Globus pallidus (tissue), 1 donor: ENCODE results near the gene THEMIS.

Experiments used
- DNase-seq: peaks from one replicate; pipeline ENCODE4 v3.0.0-alpha.2; 2015; ENCODE audit warnings: low spot score

The THEMIS gene

DNA sequence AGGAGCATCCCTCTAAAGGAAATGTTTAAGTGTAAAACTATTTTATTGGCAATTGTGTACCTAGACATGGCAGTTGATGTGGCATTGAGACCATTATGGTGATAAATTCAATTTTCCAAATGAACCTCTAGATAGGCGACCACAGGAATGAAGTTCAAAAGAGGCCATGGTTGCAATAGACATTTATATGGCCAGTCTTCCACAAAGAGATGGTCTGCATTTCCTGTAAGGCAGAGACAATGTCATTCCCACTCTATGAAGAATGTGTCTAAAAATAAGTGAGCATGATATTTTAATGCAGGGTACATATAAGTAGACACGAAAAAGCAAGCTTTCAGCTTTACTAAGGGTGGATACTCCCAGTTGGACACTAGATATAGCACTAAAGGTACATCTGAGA is 40.9 kb downstream of the THEMIS start:
- DNase-seq = no peak

DNA sequence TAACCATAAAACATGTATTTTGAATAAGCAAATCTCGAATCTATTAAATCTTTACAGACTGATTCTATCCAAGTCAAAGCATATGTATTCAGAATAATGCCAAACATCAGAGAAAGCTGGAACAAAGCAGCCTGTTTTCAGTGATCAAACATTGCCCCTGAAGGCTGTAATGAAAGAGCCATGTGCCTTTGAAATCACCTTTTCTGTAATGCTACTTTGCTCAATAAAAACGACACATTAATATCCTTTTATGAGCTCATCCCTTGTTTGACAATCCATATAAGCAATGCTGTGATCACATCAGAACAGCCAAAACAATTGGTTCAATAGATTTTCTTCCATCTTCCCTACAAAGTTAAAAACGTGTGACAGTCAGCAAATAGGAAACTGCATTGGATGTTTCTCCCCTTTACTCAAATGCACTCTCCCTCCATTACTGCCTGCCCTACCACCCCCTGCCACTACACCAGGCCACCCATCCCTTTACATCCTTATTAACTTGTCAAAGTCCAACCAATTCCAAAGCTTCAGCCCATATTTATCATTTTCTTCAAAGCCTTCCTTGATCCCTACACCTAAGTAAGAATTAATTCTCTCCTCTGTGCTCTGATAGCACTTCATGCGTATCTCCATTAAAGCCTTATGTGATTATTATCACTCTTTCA is 42.0 kb downstream of the THEMIS start:
- DNase-seq = no peak

DNA sequence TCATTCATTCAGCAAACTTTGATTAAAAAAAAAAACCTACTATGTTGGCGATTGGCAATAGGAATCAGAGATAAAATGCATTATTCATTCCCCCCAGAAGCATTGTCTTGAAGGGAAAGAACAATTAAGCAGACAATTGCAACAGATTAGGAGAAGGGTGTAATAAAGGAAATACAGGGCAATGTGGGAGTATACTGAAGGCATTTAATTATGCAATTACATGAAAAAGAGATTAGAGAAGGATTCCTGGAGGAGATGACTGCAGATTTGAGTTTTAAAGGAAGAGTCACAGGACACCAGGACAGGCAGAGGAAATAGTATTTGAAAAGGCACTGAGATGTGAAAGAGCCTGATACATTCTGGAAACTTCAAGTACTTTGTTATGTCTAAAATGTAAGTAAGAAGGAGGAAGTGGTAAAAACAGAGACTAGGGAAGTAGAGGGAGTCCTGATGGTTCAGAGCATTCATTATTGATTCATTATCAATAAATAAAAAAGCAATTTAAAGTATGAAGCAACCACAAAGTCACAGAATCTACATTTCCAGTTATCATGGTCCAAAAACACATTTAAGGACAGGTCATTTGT is 43.7 kb downstream of the THEMIS start:
- no peak for DNase-seq

- DNase-seq = peak; percentile 81
Measured at GRCh38 chr6:127855542-127856159, 45.2 kb downstream of the THEMIS start.

GRCh38 chr6:127854009-127854408 is 46.8 kb downstream of the THEMIS start:
- DNase-seq = no peak

DNA sequence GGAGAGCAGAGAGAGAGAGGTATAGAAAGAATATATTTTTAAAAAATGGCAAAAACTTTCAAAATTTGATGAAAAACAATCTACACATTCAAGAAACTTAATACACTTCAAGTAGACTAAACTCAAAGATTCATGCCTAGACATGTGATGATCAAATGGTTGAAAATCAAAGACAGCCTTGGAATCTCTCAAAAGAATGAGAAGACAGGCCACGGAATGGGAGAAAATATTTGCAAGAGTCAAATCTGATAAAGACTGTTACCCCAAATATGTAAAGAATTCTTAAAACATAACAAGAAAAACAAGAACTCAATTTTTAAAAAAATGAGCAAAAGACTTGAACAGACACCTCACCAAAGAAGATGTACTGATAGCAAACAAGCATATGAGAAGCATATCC is 49.7 kb downstream of the THEMIS start:
- DNase-seq = no peak

DNA sequence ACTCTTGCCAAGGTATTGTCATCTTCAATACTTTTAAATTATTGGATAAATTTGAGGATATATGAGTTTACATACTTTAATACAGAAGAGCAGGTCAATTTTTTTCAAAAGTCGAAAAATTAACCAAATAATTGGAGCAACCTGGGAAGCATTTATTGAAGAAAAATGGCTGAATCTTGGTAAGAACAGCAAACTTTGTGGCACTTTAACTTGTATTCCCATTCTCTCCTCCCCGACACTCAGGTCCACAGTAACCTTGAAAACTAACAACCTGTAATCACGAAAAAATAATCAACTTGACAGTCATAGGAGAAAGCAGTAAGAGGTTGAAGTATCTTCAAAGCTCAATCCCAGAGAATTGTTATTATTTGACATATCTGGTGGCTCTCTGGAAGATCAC is 55.6 kb downstream of the THEMIS start:
- DNase-seq = no peak

- DNase-seq = no peak
Measured at GRCh38 chr6:127844529-127844928, 56.3 kb downstream of the THEMIS start.

DNA sequence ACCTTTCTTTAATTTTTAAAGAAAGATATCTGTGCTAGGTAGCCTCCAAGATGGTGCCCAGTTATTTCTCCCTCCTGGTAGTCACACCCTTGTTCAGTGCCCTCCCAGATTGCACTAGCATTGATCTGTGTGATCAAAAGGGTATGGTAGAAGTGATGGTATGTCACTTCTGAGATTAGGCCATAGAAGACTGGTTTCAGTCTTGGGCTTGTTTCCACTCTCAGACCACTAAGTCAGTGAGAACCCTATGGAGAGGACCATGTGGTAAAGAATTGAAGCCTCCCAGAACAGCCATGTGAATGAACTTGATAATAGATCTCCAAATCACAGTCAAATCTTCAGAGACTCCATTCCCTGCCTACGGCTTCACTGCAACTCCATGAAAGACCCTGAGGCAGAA is 57.3 kb downstream of the THEMIS start:
- no peak for DNase-seq

- no peak for DNase-seq
Measured at GRCh38 chr6:127842562-127842961, 58.3 kb downstream of the THEMIS start.

- DNase-seq = no peak
Measured at GRCh38 chr6:127841811-127842210, 59.0 kb downstream of the THEMIS start.

DNA sequence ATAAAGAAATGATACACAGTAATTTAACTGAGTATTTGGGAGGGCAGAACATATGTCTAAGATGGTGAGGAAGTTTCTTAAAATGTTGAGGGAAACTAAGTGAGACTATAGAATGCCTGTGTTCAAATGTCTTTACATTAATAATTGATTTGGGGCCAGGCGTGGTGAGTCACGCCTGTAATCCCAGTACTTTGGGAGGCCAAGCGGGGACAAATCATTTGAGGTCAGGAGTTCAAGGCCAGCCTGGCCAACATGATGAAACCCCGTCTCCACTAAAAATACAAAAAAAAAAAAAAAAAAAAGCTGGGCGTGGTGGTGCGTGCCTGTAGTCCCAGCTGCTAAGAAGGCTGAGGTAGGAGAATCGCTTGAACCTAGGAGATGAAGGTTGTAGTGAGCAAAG is 66.7 kb downstream of the THEMIS start:
- DNase-seq = no peak

DNA sequence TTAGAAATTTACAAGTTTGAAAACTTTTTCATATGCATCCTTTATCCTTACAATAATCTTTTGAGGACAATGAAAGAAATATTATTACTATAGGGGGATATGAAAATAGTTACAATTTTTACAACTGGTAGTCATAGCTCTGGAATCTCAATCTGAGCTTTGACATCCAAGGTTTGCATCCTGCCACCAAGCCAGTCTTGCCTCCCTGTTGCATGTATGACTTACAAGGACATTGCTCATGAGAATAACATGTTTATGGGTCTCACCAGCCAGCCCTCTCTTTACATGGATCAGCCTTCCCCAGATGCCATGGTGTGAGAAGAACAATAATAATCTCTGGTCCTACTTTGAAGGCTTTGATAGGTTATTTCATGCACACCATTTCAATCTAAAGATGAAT is 67.5 kb downstream of the THEMIS start:
- no peak for DNase-seq

- DNase-seq = no peak
Measured at GRCh38 chr6:127832381-127832780, 68.5 kb downstream of the THEMIS start.

DNA sequence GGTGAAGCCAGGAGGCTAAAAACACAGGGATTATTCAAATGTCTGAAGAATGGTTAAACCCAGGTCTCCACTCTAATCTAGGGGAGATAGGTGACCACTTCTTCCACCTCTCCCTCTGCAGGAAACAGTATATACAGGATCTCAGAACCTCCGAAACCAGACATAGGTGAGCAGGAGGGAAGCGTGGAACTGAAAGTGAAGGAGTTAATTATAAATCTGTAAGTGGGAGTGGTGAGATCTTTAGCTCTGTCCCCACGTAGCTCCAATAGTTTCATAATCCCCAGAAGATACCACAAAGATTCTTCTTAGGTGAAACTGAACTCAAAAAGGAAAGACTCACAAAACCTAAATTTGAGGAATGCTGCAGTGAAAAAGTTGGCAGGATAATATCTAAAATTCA is 76.8 kb downstream of the THEMIS start:
- no peak for DNase-seq

DNA sequence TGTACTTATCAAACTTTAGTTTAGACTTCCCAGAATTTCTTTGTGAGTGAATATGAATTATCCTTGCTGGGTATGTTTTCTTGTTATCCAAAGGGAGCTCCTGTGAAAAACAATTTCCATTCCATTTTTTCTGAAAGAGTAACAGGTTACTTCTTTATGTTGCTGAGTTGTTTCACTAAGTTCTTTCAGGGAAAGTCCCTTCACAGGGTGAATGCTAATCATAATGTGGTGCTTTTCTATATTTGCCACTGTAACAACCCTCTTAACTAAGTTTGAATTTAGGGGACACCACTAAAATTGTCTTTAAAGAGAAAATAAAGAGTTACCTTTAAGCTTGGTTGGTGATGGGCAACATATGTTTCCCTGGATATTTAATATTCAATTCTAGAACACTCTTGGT is 79.4 kb downstream of the THEMIS start:
- no peak for DNase-seq

DNA sequence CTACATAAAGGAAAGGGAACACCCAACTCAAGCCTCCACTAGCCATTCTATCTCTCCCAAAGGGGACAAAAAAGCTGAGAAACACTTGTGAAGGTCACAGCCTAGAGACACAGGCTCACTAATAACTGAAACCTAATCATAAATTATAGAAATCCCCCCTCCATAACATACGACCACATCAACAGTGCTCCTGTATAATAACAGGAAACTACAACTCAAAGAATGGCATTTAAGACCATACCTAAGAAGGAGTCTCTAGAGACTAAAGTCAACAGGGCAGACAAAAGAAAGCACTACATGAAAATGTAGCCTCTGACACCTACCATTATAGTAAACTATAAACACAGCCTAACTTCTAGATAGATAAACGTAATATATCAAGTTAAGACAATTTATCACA is 82.7 kb downstream of the THEMIS start:
- DNase-seq = no peak

DNA sequence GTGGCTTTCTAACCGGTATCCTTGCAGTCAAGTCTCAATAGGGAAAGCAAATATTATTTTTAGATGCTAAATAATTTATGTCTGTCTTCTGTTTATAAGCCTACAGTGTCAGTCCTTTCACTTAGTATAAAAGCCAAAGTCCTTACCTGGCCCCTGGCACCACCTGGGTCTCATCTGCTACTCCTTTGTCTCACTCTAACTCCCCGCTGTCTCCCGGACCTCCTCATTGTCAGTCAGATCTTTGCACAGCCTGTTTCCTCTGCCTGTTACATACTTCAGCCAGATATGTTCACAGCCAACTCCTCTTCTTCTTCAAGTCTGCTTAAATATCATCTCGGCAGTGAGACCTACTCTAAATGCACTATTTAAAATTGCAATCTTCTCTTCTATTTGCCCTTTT is 84.2 kb downstream of the THEMIS start:
- DNase-seq = no peak

GRCh38 chr6:127813699-127814027 is 87.2 kb downstream of the THEMIS start:
- DNase-seq = no peak

DNA sequence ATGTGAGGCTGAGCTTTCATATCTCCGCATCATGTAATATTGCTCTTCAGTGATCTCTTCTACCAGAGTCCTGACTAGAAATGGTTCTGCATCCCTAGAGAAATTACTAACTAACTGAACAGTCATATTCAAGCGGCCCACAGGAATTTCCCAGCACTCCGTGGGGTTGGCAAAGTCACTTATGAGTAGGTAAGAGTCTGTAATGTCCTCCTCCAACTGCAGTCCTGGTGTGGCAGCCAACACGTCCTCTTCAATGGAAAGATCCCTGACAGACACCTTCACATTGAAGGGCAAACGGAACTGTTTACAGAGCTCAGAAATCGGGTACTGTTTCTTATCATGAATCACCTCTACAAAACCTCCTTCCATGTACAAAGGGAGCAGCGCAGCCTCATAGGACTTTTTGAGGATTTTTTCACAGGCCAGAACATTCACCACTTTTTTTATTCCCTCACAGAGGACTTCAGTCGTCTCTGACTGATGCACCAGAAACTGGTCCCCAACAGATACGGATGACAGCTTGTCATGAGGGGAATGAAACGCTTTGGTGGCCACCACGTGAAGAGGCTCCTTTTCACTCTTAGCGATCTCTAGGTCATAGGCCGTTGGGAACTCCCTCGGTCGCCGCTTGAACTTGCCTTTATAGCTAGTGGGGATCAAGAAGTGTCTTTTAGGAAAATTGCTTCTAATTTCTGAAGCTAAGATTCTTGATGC is 87.7 kb downstream of the THEMIS start:
- DNase-seq = no peak

DNA sequence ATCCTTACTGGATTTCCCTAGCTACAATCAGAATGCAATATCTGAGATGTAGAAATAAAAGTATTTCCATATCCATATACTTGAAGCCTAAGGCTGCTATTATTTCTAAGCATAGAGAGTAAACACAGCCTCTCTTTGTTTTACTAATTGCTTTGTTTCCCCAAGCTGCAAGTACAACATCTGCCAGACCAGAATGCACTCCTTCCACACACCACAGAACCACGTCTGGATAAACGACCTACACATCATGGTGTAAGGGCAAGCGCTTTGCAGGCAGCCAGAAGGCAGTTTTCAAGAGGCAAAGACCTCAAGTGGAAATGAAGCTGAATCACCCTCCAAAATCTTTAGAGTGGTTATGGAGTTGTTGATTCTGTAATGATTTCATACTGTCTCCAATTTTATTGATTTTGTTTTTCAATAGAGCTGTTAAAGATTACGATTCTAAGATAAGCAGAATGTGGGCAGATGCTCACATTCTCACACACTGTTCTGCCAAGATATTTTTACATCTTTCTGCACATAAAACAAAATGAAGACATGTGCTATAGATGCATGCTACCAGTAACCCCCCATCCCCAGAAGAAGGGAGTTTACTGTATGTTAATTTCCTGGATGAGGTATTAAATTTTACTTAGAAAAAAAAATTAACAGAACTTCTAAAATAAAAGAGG is 88.8 kb downstream of the THEMIS start:
- DNase-seq = peak; percentile 16

GRCh38 chr6:127807806-127808517 is 92.9 kb downstream of the THEMIS start:
- no peak for DNase-seq
